ENCODE data around the gene CD101.

- TF ChIP-seq CTCF (conservative IDR thresholded peaks at IDR 0.05; ENCODE audit: low read depth in 2 of 2) (no peak), EZH2phosphoT487 (IDR thresholded peaks at IDR 0.05; ENCODE audit: unreplicated experiment) (no peak), POLR2AphosphoS5 (IDR thresholded peaks at IDR 0.05; ENCODE audit: low read depth) (no peak), EZH2 (IDR thresholded peaks at IDR 0.05; ENCODE audit: low read depth, unreplicated experiment) (no peak), CREB1 (CRISPR knock-in tag; IDR thresholded peaks at IDR 0.05; ENCODE audit: low read depth) (no peak)
- TF ChIP-seq, protein P1, sequence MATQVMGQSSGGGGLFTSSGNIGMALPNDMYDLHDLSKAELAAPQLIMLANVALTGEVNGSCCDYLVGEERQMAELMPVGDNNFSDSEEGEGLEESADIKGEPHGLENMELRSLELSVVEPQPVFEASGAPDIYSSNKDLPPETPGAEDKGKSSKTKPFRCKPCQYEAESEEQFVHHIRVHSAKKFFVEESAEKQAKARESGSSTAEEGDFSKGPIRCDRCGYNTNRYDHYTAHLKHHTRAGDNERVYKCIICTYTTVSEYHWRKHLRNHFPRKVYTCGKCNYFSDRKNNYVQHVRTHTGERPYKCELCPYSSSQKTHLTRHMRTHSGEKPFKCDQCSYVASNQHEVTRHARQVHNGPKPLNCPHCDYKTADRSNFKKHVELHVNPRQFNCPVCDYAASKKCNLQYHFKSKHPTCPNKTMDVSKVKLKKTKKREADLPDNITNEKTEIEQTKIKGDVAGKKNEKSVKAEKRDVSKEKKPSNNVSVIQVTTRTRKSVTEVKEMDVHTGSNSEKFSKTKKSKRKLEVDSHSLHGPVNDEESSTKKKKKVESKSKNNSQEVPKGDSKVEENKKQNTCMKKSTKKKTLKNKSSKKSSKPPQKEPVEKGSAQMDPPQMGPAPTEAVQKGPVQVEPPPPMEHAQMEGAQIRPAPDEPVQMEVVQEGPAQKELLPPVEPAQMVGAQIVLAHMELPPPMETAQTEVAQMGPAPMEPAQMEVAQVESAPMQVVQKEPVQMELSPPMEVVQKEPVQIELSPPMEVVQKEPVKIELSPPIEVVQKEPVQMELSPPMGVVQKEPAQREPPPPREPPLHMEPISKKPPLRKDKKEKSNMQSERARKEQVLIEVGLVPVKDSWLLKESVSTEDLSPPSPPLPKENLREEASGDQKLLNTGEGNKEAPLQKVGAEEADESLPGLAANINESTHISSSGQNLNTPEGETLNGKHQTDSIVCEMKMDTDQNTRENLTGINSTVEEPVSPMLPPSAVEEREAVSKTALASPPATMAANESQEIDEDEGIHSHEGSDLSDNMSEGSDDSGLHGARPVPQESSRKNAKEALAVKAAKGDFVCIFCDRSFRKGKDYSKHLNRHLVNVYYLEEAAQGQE (IDR thresholded peaks at IDR 0.05; ENCODE audit: unreplicated experiment): no peak
Measured at GRCh38 chr1:116962987-116963639, 38.4 kb upstream of the CD101 start.

Measured in GM23338 (cell line).